HG03565 (cell line): ENCODE data around the gene OAS1.
"Not testable (repeated sequence)": the region's sequence is repeated elsewhere in the genome, so short reads cannot be mapped to it uniquely, and the experiment has no call there.

ENCODE experiments used
- ATAC-seq: cut with Tn5 transposase; IDR thresholded peaks from one replicate; pipeline ENCODE4 v1.9.1; 2021; ENCODE audit warnings: mild to moderate bottlenecking, moderate library complexity; ENCODE audit not compliant: unreplicated experiment

OAS1 gene

DNA sequence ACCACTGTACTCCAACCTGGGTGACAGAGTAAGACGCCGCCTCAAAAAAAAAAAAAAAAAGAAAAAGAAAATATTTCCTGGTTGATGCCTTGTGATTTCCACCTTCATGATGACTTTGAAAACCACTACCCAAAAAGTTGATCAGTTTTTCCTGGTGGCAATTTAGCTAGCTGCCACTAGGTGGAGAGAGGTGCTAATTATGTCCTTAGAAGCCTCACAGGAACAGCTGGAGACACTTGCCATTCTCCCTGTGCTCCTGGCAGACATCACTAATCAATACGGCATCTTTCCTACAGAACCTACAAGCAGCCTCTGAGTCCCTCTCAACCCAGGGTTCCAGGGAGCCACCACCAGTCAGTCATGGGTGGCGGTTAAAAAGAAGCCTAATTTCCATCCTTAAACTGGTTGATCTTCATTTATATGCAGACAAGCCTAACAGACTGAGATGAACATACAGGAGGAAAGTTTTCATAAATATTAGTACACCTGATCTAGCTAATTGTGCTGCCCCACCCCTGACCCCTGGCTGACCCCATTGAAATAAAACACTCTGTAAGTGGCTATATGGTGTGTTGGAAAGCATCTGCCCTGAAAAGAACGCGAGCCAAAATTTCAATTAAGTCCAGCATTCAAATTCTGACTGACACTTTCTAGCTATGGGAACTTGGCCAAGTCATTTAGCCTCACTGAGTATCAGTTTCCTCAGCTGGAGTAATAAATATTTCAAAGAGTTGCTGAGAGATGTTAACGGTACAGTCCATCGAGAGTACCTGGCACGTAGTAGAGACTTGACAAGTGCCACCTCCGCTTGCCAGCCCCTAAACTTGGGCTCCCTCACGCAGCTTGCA lies 6.2 kb upstream of the OAS1 start:
- ATAC-seq = no peak

DNA sequence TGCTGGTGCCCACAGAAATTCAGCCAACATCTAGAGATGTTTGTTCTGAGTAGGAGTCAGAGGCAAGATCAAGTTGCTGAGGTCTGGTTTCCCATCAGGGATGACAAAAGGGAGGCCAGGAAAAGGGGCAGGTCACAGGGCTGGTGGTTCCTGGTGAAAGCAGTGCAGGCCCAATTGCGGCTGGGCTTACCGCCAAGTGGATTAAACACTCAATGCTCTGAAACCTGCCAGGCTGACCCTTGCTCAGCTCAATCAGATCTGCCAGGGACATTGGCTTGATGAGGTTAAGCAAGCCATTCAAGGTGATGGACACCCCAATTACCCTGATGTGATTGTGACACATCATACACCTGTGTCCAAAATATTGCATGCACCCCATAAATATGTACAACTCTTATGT lies 5.5 kb upstream of the OAS1 start:
- ATAC-seq = no peak

GRCh38 chr12:112904571-112904970 lies 2.2 kb upstream of the OAS1 start:
- ATAC-seq = no peak

- no peak for ATAC-seq
These were observed 1.2 kb upstream of the OAS1 start for GRCh38 chr12:112905451-112906089.

- ATAC-seq = peak; percentile 36
These were observed 824 bp downstream of the OAS1 start for GRCh38 chr12:112907415-112908157.

DNA sequence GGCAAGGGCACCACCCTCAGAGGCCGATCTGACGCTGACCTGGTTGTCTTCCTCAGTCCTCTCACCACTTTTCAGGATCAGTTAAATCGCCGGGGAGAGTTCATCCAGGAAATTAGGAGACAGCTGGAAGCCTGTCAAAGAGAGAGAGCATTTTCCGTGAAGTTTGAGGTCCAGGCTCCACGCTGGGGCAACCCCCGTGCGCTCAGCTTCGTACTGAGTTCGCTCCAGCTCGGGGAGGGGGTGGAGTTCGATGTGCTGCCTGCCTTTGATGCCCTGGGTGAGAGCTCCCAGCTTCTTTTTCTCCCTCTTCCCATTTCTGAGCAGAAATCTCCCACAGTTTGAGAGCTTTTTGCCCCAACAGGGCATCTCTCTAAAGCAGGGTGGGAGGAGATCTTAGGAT lies 1.8 kb downstream of the OAS1 start:
- no peak for ATAC-seq

GRCh38 chr12:112909693-112910092 lies 2.9 kb downstream of the OAS1 start:
- no peak for ATAC-seq

DNA sequence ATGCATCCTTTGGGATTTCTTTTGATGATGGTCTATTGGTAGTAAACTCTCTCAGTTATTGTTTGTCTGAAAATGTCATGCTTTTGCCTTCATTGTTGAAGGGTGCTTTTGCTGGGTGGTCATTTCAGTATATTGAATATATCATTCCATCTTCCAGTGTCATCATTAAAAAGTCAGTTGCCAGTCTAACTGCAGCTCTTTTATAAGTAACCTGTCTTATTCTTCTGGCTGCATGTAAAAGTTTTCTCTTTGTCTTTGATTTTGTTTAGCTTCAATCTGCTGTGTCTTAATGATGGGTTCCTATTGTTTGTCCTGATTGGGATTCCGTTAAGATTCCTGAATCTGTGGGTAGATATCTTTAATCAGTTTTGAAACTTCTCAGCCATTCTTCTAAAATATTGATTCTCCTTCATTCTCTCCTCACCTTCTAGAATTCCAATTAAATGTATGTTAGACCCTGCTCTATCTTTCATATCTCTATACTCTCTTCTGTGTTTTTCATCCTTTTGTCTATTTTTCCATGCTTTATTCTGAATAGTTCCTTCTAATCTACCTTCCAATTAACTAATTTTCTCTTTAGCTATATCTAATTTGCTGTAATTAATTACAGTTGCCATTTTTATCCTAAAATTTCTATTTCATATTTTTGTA lies 6.4 kb downstream of the OAS1 start:
- ATAC-seq = no peak

DNA sequence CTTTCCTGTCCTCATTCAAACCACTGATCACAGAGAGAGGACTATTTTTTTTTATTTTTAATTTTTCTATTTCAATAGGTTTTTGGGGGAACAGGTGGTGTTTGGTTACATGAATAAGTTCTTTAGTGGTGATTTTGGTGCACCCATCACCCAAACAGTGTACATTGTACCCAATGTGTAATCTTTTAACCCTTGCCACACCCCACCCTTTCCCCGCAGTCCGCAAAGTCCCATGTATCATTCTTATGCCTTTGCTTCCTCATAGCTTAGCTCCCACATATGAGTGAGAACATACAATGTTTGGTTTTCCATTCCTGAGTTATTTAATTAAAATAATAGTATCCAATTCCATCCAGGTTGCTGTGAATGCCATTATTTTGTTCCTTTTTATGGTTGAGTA lies 7.1 kb downstream of the OAS1 start:
- ATAC-seq = not testable (repeated sequence)

GRCh38 chr12:112916270-112916669 lies 9.5 kb downstream of the OAS1 start:
- no peak for ATAC-seq

DNA sequence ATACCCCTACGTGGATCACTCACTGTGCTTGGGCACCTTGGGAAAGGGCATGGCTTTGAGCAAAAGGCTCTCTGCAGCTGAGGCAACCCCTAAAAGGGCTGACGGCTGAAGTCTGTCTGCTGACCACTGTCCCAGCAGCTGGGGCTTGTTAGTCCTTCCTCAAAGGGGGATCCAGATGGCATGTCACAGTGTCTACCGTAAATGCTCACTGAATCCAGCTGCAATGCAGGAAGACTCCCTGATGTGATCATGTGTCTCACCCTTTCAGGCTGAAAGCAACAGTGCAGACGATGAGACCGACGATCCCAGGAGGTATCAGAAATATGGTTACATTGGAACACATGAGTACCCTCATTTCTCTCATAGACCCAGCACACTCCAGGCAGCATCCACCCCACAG lies 12.4 kb downstream of the OAS1 start:
- ATAC-seq = no peak

- no peak for ATAC-seq
These were observed 18.2 kb downstream of the OAS1 start for GRCh38 chr12:112924986-112925385.

GRCh38 chr12:112926416-112927033 lies 19.8 kb downstream of the OAS1 start:
- ATAC-seq = not testable (repeated sequence)

GRCh38 chr12:112927475-112927874 lies 20.7 kb downstream of the OAS1 start:
- no peak for ATAC-seq

- ATAC-seq = no peak
These were observed 21.2 kb downstream of the OAS1 start for GRCh38 chr12:112927925-112928324.

DNA sequence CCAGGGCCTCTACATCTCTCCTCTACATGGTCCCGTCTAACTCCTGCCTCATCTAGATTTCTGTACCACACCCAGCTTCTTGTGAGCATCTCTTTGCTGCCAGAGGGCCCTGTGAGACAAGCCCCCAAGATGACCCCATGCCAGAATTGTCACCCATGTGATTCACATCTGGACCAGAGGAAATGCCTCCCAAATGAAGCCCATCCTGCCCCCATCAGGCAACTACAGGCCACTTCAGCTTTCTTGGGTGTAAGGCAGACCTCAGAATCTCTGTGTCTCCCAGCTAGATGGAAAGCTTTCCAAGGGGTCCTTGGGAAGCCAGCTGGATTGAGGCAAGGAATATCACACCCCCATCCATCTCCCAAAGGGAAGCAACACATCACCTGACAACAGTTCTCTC lies 22.2 kb downstream of the OAS1 start:
- no peak for ATAC-seq

GRCh38 chr12:112929715-112930114 lies 23.0 kb downstream of the OAS1 start:
- ATAC-seq = no peak

GRCh38 chr12:112930350-112930749 lies 23.6 kb downstream of the OAS1 start:
- ATAC-seq = no peak

- no peak for ATAC-seq
These were observed 25.8 kb downstream of the OAS1 start for GRCh38 chr12:112932485-112933128.

DNA sequence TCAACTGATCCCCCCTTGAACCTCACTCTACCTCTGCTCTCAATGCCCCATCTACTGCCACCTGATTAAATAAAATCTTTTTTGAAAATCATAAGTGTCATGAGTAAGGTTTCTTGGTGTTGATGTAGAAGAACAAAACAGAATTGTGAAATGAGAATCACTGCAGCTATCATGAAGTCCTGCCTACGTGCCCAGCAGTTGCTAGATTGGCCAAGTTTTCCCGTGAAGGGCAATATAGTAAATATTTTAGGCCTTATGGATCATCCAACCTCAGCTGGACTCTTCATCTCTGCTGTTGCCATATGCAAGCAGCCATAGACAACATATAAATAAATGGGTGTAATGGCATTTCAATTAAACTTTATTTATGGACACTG lies 26.4 kb downstream of the OAS1 start:
- ATAC-seq = no peak
